GM08714 (cell line): ENCODE results near the gene UFSP2.
A peak's percentile ranks its signal among the peaks of the same experiment; 100 is the strongest.

ENCODE experiments used
- H3K4me3 ChIP-seq: fragments of 200-500 bp; sonication (Bioruptor generic); 2 replicates; pipeline ENCODE4 v1.5.1; 2014; ENCODE audit warnings: mild to moderate bottlenecking, low read length, inconsistent platforms
- ZNF274 ChIP-seq: IDR thresholded peaks from 2 replicates; pipeline ENCODE4 v1.6.1; 2012; ENCODE audit warnings: mild to moderate bottlenecking, low read depth, low read length

The UFSP2 gene

DNA sequence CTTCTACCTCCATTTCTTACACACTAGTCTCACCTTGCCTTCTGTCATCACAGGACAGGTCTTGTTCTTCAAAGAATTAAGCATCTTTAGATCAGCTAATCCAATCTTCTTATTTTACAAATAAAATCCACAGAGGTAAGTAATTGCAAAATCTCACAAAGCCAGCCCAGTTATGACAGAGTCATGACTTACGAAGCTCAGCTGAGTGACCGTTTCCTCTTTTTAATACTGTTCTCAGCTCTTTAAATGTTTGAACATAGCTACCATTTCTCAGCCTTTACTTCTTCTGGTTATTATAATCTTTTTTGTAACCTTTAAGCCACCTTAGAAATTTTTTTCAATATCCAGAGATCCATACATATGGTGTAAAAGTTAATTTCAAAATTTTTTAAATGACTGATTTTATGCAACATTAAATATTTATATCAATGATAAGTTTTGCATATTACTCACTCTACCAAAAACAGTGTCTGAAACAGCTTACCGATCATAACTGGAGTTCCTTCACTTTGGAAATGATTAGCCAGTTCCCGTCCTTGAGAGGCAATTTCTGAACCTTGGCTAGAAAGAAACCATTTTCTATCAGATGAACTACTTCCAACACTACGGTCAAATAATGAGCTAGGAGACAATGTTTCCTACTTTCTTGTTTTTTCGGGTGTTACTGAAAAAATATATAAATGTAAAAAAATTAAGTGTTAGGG lies 20.3 kb downstream of the UFSP2 start:
- no peak overlapping the region for H3K4me3 ChIP-seq
- no peak for TF ChIP-seq ZNF274

- H3K4me3 ChIP-seq: no peak overlapping the region
- TF ChIP-seq ZNF274: no peak
These were observed 21.7 kb downstream of the UFSP2 start for GRCh38 chr4:185404031-185404430.

DNA sequence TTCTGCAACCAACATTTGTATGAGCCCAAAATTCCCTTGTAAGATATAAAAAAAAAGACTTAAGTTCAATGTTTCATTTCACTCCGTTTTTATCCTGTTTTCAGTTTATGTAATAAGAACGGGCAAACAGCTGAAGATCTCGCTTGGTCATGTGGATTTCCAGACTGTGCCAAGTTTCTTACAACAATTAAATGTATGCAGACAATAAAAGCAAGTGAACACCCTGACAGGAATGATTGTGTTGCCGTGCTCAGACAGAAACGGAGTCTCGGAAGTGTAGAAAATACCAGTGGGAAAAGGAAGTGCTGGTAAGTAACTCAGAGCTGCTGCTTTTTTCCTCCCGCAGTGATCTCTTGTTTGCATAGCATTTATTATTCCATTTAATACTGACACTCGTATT lies 26.3 kb downstream of the UFSP2 start:
- TF ChIP-seq ZNF274: no peak
- no peak overlapping the region for H3K4me3 ChIP-seq

- H3K4me3 ChIP-seq: no peak overlapping the region
- TF ChIP-seq ZNF274: no peak
These were observed 27.1 kb downstream of the UFSP2 start for GRCh38 chr4:185398618-185399017.

DNA sequence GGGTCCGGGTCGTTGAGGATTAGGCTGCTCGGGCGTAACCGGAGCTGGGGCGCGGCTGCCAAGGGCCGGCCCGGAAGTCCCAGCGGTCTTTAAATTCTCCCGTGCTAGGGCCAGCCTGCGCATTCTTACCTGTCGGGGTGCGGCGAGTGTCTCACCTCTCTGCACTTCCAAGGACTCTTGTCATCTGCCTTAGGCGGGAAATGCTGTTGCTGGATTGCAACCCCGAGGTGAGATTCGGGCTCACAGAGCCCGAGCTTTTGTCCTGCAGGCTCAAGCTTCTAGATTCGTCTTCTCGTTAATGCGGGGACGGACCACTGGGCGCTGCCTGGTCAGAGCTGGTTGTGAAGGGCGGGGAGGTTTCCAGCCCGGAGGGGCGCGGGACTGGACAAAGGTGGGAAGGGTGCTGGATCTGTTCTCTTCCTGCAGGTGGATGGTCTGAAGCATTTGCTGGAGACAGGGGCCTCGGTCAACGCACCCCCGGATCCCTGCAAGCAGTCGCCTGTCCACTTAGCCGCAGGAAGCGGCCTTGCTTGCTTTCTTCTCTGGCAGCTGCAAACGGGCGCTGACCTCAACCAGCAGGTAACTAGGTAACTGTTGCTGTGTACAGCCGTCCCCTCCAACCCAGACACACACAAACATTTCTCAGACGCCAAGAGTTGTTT lies 28.9 kb downstream of the UFSP2 start, which contains the start of gene ANKRD37:
TSS of gene ANKRD37 (plus strand) at position 118 of the 662 bp plus-strand sequence. CDS start at position 201, 83 bp downstream.
- peak within 1 kb of the TSS; percentile 71 for H3K4me3 ChIP-seq
- no peak for TF ChIP-seq ZNF274

DNA sequence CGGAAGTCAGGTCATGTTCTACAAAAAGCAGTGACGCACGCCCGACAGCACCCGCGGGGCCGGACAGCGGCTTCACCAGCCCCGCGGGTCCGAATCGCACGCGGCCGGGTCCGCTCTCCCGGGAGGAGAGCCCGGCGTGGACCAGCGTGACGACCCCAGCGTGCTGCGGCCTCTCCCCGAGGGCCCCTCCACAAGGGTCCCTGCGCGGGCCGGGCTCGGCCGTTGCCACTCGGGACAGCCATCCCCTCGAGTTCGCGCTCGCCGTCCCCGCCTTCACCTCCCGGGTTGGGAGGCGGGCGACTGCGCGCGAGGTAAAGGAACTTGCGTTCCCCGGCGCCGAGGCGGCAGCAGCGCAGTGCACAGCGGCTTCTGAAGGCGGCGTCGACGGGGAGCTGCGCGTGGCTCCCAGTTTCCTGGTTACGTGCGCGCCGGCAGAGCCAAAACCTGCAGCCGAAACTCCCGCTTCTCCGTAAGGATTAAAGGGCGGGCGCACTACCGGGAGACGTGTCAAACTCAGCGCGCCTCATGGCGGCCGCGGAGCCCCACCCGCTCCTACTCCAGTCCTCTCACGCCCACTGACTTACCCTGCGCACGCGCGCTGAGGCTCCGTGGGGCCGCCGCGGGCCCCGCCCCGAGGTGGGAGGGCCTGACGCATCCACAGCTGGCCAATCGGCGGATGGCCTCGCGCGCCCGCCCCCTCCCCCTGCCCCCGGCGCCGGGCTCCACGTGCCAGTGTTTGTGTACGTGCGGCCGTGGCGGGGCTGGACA lies 29.6 kb downstream of the UFSP2 start:
- peak overlapping the region; percentile 71 for H3K4me3 ChIP-seq

DNA sequence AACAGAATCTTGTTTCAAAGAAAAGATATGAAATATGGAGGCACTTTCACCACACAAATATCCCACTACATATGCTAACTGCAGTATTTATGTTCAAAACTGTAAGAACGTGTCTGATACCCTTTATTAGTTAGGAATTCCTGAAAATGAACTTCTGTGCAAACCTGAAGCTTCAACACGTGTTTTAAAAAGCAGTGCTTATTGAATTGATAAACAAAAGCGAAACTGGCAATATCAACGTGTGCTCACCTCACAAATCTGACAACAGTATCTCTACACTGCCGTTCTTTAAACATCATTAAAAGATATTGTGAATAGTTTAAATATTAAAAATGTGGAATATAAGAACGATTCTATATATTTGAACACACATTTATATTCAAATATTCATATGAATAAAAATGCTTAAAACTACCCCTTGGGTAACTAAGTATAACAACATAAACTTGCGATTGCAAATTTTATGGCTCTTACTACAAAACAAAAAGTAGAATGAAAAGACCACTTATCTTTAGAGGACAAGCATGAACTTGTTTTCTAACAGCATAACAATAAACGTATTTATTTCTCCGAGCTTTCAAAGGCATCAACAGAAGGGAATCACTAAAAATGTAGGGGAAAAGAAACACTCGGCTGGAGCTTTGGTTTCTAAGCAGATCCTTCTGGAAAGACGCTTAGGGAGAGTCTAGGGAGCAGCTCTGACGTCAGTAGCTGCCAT lies 30.4 kb downstream of the UFSP2 start, which contains the start of gene LRP2BP:
TSS of gene LRP2BP (minus strand) at position 687 of the 718 bp plus-strand sequence. CDS start 17,738 bp downstream, outside the sequence.
- peak within 1 kb of the TSS; percentile 71 for H3K4me3 ChIP-seq
- no peak for TF ChIP-seq ZNF274

More for the DNA sequence above, 29.6 kb downstream of the UFSP2 start:
- no peak for TF ChIP-seq ZNF274

GRCh38 chr4:185394568-185395237 lies 31.1 kb downstream of the UFSP2 start:
- no peak for TF ChIP-seq ZNF274
- peak overlapping the region; percentile 71; the same call in 1 of the 2 replicates for H3K4me3 ChIP-seq

- TF ChIP-seq ZNF274: no peak
- H3K4me3 ChIP-seq: no peak overlapping the region
These were observed 33.6 kb downstream of the UFSP2 start for GRCh38 chr4:185392156-185392555.

DNA sequence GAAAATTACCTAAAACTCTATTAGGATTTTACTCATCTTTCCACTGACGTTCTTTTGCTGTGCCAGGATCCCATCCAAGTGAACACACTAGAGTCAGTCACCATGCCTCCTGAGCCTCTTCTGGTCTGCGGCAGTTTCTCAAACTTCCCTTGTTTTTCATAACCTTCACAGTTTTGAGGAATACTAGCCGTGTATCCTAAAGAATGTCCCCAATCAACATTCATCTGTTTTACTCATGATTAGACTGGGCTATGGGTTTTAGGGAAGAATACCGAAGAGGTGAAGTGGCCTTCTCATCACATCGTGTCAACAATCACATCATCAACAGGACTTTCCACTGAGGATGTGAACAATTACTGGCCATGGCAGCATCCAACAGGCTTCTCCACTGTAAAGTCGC lies 34.8 kb downstream of the UFSP2 start:
- H3K4me3 ChIP-seq: no peak overlapping the region

DNA sequence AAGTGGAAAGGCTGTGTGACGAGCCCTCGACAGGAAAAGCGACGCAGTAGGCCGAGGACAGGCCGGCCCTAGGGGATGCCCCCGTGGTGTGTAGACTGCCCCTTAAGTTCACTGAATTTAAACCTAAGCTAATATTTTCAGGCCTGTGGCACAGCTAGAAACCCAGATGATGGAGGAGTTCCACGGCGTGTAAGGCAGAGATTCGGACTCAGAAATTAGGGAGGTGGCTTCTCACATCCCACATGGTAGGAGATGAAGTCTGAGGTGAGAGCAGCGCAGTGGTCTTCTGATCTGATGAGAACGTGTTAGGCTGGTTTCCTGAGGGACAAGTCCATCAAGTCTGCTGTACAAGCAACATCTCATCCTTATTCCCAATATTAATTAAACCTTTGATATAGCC lies 37.8 kb downstream of the UFSP2 start:
- H3K4me3 ChIP-seq: no peak overlapping the region
- TF ChIP-seq ZNF274: no peak

More for the DNA sequence above, 34.8 kb downstream of the UFSP2 start:
- TF ChIP-seq ZNF274: no peak

DNA sequence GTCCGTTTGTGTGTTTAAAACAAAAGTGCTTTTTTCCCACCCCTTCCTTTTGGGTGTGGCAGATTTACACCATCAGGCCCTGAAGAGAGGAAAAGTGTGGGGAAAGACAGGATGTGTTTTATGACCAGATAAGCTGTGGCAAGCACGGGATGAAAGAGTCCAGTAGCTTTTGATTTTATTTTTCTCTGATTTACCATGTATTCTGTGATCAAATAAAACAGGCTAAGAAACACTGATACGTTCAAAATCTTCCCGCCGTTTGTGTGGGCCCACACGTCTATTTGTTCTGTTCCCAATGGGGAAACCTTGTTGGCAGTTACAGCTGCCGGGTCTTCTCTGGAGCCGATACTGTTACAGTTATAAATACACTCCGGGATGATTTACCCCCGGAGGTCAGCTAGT lies 40.8 kb downstream of the UFSP2 start:
- no peak overlapping the region for H3K4me3 ChIP-seq
- TF ChIP-seq ZNF274: no peak

- no peak overlapping the region for H3K4me3 ChIP-seq
- no peak for TF ChIP-seq ZNF274
These were observed 41.7 kb downstream of the UFSP2 start for GRCh38 chr4:185384061-185384460.

- TF ChIP-seq ZNF274: no peak
- H3K4me3 ChIP-seq: no peak overlapping the region
These were observed 42.3 kb downstream of the UFSP2 start for GRCh38 chr4:185383451-185383850.
